SK-MEL-5 (cell line): ENCODE results near the gene LTB. TPM values are rescaled to one million over a fixed set of nuclear protein-coding genes. Genes with fewer than 3 reads are reported as not detected.

Source experiments
- DNase-seq: peaks from one replicate; pipeline ENCODE4 v3.0.0-alpha.2; 2016; ENCODE audit warnings: low read depth, low spot score
- in situ Hi-C: cut with HindIII; loops from 2 replicates; pipeline ENCODE4 v1.10.0; 2016; ENCODE audit warnings: low sequenced_read_pairs, high pct_unique_total_duplicates, low pct_unique_long_range_greater_than_20kb
- total RNA-seq: library from RNA; depleted of rRNA; stranded (reverse); fragments of >200 nt; shearing (Covaris generic); gene quantifications from 2 replicates; pipeline ENCODE4 v1.2.3, GENCODE V29; 2014

The LTB gene
- total RNA-seq, 1 experiment from 2014 or later, result not detected

- DNase-seq, result no peak
- in situ Hi-C loops, result no loop called here
Observed at GRCh38 chr6:31579546-31580437, 2.4 kb downstream of the LTB start.

- DNase-seq, result no peak
- in situ Hi-C loops, result no loop called here
Observed at GRCh38 chr6:31579119-31579505, 3.1 kb downstream of the LTB start.

DNA sequence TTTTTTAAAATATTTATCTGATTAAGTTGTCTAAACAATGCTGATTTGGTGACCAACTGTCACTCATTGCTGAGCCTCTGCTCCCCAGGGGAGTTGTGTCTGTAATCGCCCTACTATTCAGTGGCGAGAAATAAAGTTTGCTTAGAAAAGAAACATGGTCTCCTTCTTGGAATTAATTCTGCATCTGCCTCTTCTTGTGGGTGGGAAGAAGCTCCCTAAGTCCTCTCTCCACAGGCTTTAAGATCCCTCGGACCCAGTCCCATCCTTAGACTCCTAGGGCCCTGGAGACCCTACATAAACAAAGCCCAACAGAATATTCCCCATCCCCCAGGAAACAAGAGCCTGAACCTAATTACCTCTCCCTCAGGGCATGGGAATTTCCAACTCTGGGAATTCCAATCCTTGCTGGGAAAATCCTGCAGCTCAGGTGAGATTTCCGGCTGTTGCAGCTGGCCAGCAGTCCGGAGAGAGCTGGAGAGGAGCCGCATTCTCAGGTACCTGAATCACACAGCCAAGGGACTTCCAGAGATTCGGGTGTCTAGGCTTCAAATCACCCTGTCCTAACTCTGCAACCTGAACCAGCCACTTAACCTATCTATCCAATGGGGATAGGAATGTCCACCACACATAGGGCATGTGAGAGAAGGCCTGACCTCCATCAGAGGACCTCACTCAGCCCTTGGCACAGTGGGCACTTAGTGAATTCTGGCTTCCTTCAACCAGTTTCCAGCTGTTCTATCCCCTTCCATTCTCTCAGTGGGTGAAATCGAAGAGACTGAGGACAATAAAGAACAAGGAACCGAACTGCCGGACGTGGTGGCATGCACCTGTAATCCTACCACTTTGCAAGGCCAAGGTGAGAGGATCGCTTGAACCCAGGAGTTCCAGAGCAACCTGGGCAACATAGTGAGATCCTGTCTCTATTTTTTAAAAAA, 3.8 kb downstream of the LTB start:
- in situ Hi-C loops, result no loop called here
- DNase-seq, result no peak

GRCh38 chr6:31577579-31577966, 4.7 kb downstream of the LTB start:
- in situ Hi-C loops, result no loop called here
- DNase-seq, result no peak

- no peak for DNase-seq
- in situ Hi-C loops, result no loop called here
Observed at GRCh38 chr6:31576897-31577578, 5.2 kb downstream of the LTB start.

DNA sequence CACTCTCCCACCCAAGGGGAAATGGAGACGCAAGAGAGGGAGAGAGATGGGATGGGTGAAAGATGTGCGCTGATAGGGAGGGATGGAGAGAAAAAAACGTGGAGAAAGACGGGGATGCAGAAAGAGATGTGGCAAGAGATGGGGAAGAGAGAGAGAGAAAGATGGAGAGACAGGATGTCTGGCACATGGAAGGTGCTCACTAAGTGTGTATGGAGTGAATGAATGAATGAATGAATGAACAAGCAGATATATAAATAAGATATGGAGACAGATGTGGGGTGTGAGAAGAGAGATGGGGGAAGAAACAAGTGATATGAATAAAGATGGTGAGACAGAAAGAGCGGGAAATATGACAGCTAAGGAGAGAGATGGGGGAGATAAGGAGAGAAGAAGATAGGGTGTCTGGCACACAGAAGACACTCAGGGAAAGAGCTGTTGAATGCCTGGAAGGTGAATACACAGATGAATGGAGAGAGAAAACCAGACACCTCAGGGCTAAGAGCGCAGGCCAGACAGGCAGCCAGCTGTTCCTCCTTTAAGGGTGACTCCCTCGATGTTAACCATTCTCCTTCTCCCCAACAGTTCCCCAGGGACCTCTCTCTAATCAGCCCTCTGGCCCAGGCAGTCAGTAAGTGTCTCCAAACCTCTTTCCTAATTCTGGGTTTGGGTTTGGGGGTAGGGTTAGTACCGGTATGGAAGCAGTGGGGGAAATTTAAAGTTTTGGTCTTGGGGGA, 6.1 kb downstream of the LTB start:
- in situ Hi-C loops, result no loop called here
- DNase-seq, result no peak

- DNase-seq, result no peak
- in situ Hi-C loops, result no loop called here
Observed at GRCh38 chr6:31575335-31575901, 6.8 kb downstream of the LTB start, which contains the start of gene TNF. Gene TNF, plus strand, starts transcription at chr6:31575565. Its CDS starts 177 bp downstream, at chr6:31575742.

- in situ Hi-C loops, result no loop called here
- no peak for DNase-seq
Observed at GRCh38 chr6:31574106-31575061, 7.8 kb downstream of the LTB start.

- DNase-seq, result no peak
- in situ Hi-C loops, result no loop called here
Observed at GRCh38 chr6:31573239-31574105, 8.8 kb downstream of the LTB start.

- in situ Hi-C loops, result no loop called here
- DNase-seq, result no peak
Observed at GRCh38 chr6:31572041-31572911, 9.9 kb downstream of the LTB start, which contains the start of gene LTA. Gene LTA, plus strand, starts transcription at chr6:31572289. Its CDS starts 454 bp downstream, at chr6:31572743.

GRCh38 chr6:31569861-31570536, 12.2 kb downstream of the LTB start:
- no peak for DNase-seq
- in situ Hi-C loops, result no loop called here

- no peak for DNase-seq
- in situ Hi-C loops, result no loop called here
Observed at GRCh38 chr6:31568537-31568961, 13.7 kb downstream of the LTB start.

DNA sequence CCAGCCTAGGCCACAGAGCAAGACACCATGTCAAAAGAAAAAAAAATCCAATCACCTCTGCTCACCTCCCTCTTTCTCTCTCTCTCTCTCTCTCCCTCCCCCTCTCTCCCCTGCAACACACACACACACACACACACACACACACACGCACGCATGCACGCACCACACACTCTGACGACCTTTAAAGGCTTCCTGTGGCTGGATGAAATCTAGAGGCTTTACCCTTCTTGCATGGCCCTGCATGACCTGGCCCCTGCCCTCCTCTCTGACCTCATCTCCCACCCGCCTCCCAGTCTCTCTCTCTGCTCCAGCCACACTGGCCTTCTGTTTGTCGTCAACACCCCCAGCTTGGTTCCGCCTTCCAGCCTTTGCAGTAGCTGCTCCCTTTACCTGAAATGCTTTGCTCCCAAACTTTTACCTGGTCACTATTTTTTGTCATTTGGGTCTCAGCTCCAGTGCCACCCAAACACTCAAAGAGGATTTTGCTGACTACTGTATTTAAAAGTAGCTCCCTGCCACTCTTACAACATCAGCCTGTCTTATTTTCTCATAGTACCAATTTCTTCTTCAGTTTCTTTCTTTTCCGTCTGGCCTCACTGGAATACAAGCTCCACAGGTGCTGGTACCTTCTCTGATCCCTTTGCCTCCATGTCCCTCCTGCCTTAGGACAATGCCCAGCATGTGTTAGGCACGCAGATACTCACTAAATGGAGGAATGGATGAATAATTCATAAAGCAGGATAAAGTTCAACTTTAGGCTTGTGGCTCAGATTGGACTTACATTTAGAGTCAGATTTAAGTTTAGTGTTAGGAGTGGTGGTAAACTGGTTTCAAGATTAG, 14.5 kb downstream of the LTB start:
- in situ Hi-C loops, result no loop called here
- no peak for DNase-seq
